HFFc6 (cell line): ENCODE measurements around the gene MSX1. TPM values are rescaled to one million over a fixed set of nuclear protein-coding genes. Genes with fewer than 3 reads are reported as not detected.

ENCODE experiments used
- DNase-seq: peaks from one replicate; pipeline ENCODE4 v3.0.0-alpha.2; 2018
- H3K27ac Mint-ChIP-seq: 2 replicates; pipeline ENCODE4 v1.8.0; 2020; ENCODE audit warnings: mild to moderate bottlenecking, mixed read lengths
- H3K27me3 Mint-ChIP-seq: 2 replicates; pipeline ENCODE4 v1.8.0; 2021; ENCODE audit warnings: mild to moderate bottlenecking, moderate library complexity, mixed read lengths; ENCODE audit not compliant: insufficient read depth
- H3K36me3 Mint-ChIP-seq: 2 replicates; pipeline ENCODE4 v1.8.0; 2021; ENCODE audit warnings: low read depth, mixed read lengths
- H3K4me1 Mint-ChIP-seq: 2 replicates; pipeline ENCODE4 v1.8.0; 2020; ENCODE audit warnings: low read depth, mixed read lengths
- H3K4me3 Mint-ChIP-seq: 2 replicates; pipeline ENCODE4 v1.8.0; 2020; ENCODE audit warnings: mild to moderate bottlenecking, moderate library complexity, mixed read lengths
- H3K9me3 Mint-ChIP-seq: 2 replicates; pipeline ENCODE4 v1.8.0; 2020; ENCODE audit warnings: mild to moderate bottlenecking, mixed read lengths
- CTCF ChIP-seq: fragments of 200-600 bp; sonication (generic); IDR thresholded peaks from 2 replicates; pipeline ENCODE4 v1.5.0; 2021; ENCODE audit warnings: antibody characterized with exemption, mild to moderate bottlenecking
- total RNA-seq, 6 experiments: library from RNA; stranded (reverse); fragmentation: NEBNext Ultra II Directional; extraction: Animal tissue kit (Norgen Biotek cat#: 25700); gene quantifications; 2 replicates in 1 of 6; 3 replicates in 5 of 6; pipeline ENCODE4 v1.2.3, GENCODE V29; 2021

MSX1 gene
- total RNA-seq, 6 experiments from 2014 or later: 5.5 to 8.6 (median 7.2) TPM

GRCh38 chr4:4868040-4868757, 8.7 kb downstream of the MSX1 start:
- DNase-seq: no peak
- Mint-ChIP-seq H3K36me3 (peaks cover 14% of the 10 kb centered on the region), H3K9me3 (peaks cover 7% of the 10 kb centered on the region; the same call in 1 of the 2 replicates), H3K27me3 (peaks cover 55% of the 10 kb centered on the region), H3K4me3 (no peak overlapping the region), H3K27ac (no peak overlapping the region), H3K4me1 (peaks cover 8% of the 10 kb centered on the region)
- TF ChIP-seq CTCF: no peak

GRCh38 chr4:4868758-4869723, 9.6 kb downstream of the MSX1 start:
- Mint-ChIP-seq H3K27me3 (peaks cover 62% of the 10 kb centered on the region), H3K36me3 (peaks cover 12% of the 10 kb centered on the region), H3K4me1 (peaks cover 8% of the 10 kb centered on the region), H3K4me3 (no peak overlapping the region), H3K9me3 (peaks cover 7% of the 10 kb centered on the region; the same call in 1 of the 2 replicates), H3K27ac (no peak overlapping the region)
- no peak for TF ChIP-seq CTCF
- no peak for DNase-seq

- peak overlapping the region; percentile 44 for H3K4me3 Mint-ChIP-seq
- H3K27ac Mint-ChIP-seq: no peak overlapping the region
- H3K36me3 Mint-ChIP-seq: peaks cover 4% of the 10 kb centered on the region; the same call in 1 of the 2 replicates
- TF ChIP-seq CTCF: no peak
- peaks cover 66% of the 10 kb centered on the region for H3K27me3 Mint-ChIP-seq
- H3K4me1 Mint-ChIP-seq: peaks cover 8% of the 10 kb centered on the region
- peaks cover 7% of the 10 kb centered on the region; the same call in 1 of the 2 replicates for H3K9me3 Mint-ChIP-seq
- no peak for DNase-seq
These were observed 10.5 kb downstream of the MSX1 start for GRCh38 chr4:4869731-4870571.

- H3K36me3 Mint-ChIP-seq: no peaks in the 10 kb centered on the region
- peaks cover 7% of the 10 kb centered on the region; the same call in 1 of the 2 replicates for H3K9me3 Mint-ChIP-seq
- H3K27me3 Mint-ChIP-seq: peaks cover 64% of the 10 kb centered on the region
- peaks cover 8% of the 10 kb centered on the region for H3K4me1 Mint-ChIP-seq
- no peak for DNase-seq
- no peak overlapping the region for H3K27ac Mint-ChIP-seq
- no peak overlapping the region for H3K4me3 Mint-ChIP-seq
- TF ChIP-seq CTCF: no peak
These were observed 11.2 kb downstream of the MSX1 start for GRCh38 chr4:4870576-4871241.

- Mint-ChIP-seq H3K4me3 (no peak overlapping the region), H3K4me1 (peaks cover 8% of the 10 kb centered on the region), H3K36me3 (no peaks in the 10 kb centered on the region), H3K27ac (no peak overlapping the region), H3K9me3 (peaks cover 4% of the 10 kb centered on the region; the same call in 1 of the 2 replicates), H3K27me3 (peaks cover 61% of the 10 kb centered on the region)
- DNase-seq: no peak
- no peak for TF ChIP-seq CTCF
These were observed 11.7 kb downstream of the MSX1 start for GRCh38 chr4:4871242-4871572.
